ENCODE results near the gene SLC27A5. TPM values are rescaled to one million over a fixed set of nuclear protein-coding genes. Genes with fewer than 3 reads are reported as not detected.
A peak's percentile ranks its signal among the peaks of the same experiment; 100 is the strongest.
"Not testable (repeated sequence)": the region's sequence is repeated elsewhere in the genome, so short reads cannot be mapped to it uniquely, and the experiment has no call there.

Gene SLC27A5
- polyA plus RNA-seq, 5 donors = 5.8 to 9.5 (median 7.8) TPM

- DNase-seq = peak; percentile 95
These were observed 12.5 kb downstream of the SLC27A5 start for GRCh38 chr19:58499021-58499927.

GRCh38 chr19:58498316-58499020 lies 13.3 kb downstream of the SLC27A5 start:
- no peak for DNase-seq

- no peak for DNase-seq
These were observed 14.1 kb downstream of the SLC27A5 start for GRCh38 chr19:58497634-58498170.

- no peak for DNase-seq
These were observed 19.5 kb downstream of the SLC27A5 start for GRCh38 chr19:58492265-58492664.

GRCh38 chr19:58491393-58491792 lies 20.4 kb downstream of the SLC27A5 start:
- DNase-seq = no peak

GRCh38 chr19:58484349-58484748 lies 27.4 kb downstream of the SLC27A5 start:
- DNase-seq = not testable (repeated sequence)

GRCh38 chr19:58483776-58484175 lies 28.0 kb downstream of the SLC27A5 start:
- no peak for DNase-seq

- no peak for DNase-seq
These were observed 29.4 kb downstream of the SLC27A5 start for GRCh38 chr19:58482372-58482771.

- no peak for DNase-seq
These were observed 31.0 kb downstream of the SLC27A5 start for GRCh38 chr19:58480831-58481230.

GRCh38 chr19:58480481-58480830 lies 31.3 kb downstream of the SLC27A5 start:
- no peak for DNase-seq

GRCh38 chr19:58479736-58480480 lies 31.9 kb downstream of the SLC27A5 start:
- no peak for DNase-seq

GRCh38 chr19:58479303-58479702 lies 32.5 kb downstream of the SLC27A5 start:
- no peak for DNase-seq

GRCh38 chr19:58477871-58478270 lies 33.9 kb downstream of the SLC27A5 start:
- DNase-seq = no peak

GRCh38 chr19:58477130-58477529 lies 34.7 kb downstream of the SLC27A5 start:
- DNase-seq = no peak

GRCh38 chr19:58476498-58477015 lies 35.2 kb downstream of the SLC27A5 start:
- no peak for DNase-seq

- peak; percentile 98 for DNase-seq
These were observed 35.9 kb downstream of the SLC27A5 start, which contains the start of gene ZNF446 for GRCh38 chr19:58475714-58476497. Gene ZNF446, plus strand, starts transcription at chr19:58476352. Its CDS starts 867 bp downstream, at chr19:58477219.

GRCh38 chr19:58474997-58475713 lies 36.6 kb downstream of the SLC27A5 start:
- no peak for DNase-seq

- no peak for DNase-seq
These were observed 37.3 kb downstream of the SLC27A5 start for GRCh38 chr19:58474291-58474996.

GRCh38 chr19:58473775-58474174 lies 38.0 kb downstream of the SLC27A5 start:
- DNase-seq = no peak

Data from right lung (tissue), 5 donors.